ENCODE data around the gene CCDC66.
"Not testable (repeated sequence)": the region's sequence is repeated elsewhere in the genome, so short reads cannot be mapped to it uniquely, and the experiment has no call there.

Gene CCDC66

DNA sequence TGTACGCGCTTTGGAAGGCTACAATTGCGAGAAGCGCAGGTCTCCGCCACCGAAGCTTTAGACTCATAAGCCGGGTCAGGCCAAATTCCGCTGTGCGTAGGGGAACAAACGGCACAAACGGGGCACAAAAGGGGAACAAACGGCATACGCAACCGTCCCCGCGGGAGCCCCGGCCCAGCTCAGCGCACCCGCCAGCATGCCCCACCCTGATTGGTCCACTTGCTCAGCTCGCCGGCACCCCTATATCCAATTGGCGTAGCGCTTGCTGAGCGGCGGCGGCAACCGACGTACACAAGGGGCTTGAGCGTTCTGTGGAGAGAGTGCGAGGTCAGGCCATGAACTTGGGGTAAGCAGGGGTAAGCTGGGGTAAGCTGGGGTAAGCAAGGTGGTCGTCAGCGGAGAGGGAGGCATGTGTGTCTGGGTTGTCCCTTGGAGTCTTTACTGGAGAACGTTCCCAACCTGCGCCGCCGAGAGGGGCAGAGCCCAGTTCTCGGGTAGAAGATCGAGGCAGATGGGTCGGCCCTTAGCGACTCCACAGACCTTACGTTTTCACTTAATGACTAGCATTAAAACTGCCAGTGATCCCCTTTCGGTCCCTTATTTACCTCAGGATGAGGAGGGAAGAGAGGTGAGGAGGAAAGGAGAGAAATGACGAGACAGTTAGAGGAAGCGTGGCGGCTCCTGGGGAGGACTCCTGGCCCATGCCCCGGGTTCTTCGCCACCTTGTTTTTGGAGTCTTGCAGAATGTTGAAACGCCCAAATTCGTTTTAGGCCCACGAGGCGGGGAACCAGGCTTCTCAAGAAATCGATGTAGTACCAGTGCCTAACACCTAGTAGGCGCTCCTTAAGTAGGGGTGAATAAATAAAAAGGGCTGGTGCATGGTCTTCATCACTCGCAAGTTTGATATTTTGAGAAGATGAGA, at the start of gene CCDC66:
CCDC66 (plus strand) TSS at position 268 of the 923 bp plus-strand sequence; CDS start at position 336, 68 bp downstream.
- DNase-seq (ENCODE audit: low spot score): peak; percentile 92

GRCh38 chr3:56519641-56520040, 37.3 kb upstream of the CCDC66 start:
- no peak for DNase-seq (ENCODE audit: low spot score)

GRCh38 chr3:56522374-56522773, 34.6 kb upstream of the CCDC66 start:
- no peak for DNase-seq (ENCODE audit: low spot score)

- no peak for DNase-seq (ENCODE audit: low spot score)
These were observed 31.7 kb upstream of the CCDC66 start for GRCh38 chr3:56525291-56525690.

DNA sequence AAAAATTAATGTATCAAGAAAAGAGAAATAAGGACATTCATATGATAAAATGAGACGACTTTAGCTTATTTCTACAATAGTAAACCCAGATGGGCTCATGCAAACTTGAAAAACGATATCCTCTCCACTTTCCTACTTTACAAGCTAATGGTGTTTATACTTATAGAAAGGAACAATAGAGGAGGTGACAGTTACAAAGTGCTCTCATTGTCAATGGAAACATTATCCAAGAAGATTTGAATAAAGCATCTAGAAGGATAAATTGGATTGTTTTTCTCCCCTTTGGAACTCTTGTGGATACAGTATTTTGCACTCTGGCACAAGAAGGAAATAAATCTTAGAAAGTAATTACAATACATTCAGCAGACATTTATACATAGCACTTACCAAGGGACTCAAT, 20.2 kb upstream of the CCDC66 start:
- DNase-seq (ENCODE audit: low spot score): no peak

DNA sequence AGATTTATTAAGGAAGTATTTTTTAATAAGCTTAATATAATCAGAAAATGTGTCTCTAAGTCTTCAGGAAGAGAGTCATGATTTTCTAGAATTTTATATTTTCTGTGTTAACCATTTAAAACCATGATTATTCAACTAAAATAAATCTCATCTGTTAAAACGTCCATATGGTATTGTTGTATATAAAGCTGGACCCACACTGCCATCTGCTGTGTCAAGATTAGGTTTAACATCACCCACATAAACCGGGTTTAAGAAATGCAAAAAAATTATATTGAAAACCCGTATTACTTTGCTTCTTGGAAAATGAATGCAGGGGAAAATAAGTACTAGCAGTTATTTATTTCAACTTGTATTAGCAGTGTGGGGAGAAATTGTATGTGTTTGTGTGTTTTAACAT, 9.5 kb upstream of the CCDC66 start:
- no peak for DNase-seq (ENCODE audit: low spot score)

GRCh38 chr3:56557831-56558170, 826 bp downstream of the CCDC66 start:
- DNase-seq (ENCODE audit: low spot score): no peak

DNA sequence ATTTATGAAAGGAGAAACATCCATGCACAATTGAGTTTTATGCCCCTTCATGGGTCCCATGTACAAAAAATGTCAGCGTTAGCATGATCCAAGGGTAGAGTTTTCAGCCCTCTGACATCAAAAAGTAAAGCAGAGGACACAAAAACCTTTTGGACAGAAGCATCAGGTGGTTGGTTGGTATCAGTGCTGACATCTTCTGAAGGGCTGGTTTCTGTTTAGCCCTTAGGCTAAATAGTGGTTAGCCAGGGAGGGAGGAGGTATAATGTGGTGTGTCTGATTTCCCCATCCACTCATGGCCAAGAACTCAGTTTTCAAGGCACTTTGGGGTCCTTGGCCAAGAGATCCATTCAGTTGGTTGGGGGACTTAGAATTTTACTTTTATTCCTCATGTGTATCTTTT, 16.5 kb downstream of the CCDC66 start:
- no peak for DNase-seq (ENCODE audit: low spot score)

DNA sequence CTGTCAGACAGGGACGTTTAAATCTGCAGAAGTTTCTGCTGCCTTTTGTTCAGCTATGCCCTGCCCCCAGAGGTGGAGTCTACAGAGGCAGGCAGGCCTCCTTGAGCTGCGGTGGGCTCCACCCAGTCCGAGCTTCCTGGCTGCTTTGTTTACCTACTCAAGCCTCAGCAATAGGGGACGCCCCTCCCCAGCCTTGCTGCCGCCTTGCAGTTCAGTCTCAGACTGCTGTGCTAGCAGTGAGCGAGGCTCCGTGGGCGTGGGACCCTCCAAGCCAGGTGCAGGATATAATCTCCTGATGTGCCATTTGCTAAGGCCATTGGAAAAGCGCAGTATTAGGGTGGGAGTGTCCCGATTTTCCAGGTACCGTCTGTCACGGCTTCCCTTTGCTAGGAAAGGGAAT, 25.0 kb downstream of the CCDC66 start:
- not testable (repeated sequence) for DNase-seq (ENCODE audit: low spot score)

DNA sequence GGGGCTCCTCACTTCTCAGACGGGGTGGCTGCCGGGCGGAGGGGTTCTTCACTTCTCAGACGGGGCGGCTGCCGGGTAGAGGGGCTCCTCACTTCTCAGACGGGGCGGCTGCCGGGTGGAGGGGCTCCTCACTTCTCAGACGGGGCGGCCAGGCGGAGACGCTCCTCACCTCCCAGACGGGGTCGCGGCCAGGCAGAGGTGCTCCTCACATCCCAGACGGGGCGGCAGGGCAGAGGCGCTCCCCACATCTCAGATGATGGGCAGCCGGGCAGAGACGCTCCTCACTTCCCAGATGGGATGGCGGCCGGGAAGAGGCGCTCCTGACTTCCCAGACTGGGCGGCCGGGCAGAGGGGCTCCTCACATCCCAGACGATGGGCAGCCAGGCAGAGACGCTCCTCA, 27.3 kb downstream of the CCDC66 start:
- not testable (repeated sequence) for DNase-seq (ENCODE audit: low spot score)

DNA sequence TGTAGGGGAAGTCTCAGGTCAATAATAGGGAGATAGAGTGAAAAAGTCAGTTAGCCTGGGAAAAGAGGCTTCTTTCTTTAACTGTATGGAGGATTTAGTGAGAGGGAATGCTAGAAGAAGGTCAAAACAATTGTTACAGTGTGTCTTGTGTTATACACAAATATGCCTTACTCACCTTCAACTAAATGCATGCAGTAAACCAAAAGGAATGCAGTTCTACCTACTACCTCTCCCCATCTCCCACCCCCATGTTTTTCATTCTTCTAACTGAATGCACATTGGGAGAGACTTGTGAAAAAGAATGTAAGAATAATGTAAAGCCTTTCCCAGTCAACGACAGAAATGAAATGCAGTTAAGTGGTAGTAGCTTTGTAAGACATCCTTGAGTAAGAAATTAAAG, 33.8 kb downstream of the CCDC66 start:
- no peak for DNase-seq (ENCODE audit: low spot score)

DNA sequence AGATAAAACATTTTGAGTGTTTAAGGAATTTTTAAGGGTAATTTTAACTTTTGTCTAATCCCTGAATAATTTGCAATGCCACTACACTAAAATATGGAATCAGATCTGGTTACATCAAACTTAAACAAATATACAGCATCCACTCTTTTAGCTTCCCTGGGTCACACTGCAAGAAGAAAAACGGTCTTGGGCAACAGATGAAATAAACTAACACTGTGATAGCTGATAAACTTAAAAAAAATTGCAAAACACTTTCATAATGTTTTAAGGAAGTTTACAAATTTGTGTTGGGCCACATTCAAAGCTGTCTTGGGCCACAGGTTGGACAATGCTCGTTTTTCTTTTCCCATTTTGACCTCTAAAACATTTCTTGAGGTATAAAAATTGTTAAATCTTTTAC, 34.3 kb downstream of the CCDC66 start:
- DNase-seq (ENCODE audit: low spot score): no peak

- DNase-seq (ENCODE audit: low spot score): no peak
These were observed 36.6 kb downstream of the CCDC66 start for GRCh38 chr3:56593455-56594158.

- no peak for DNase-seq (ENCODE audit: low spot score)
These were observed 39.2 kb downstream of the CCDC66 start for GRCh38 chr3:56595975-56596840.

DNA sequence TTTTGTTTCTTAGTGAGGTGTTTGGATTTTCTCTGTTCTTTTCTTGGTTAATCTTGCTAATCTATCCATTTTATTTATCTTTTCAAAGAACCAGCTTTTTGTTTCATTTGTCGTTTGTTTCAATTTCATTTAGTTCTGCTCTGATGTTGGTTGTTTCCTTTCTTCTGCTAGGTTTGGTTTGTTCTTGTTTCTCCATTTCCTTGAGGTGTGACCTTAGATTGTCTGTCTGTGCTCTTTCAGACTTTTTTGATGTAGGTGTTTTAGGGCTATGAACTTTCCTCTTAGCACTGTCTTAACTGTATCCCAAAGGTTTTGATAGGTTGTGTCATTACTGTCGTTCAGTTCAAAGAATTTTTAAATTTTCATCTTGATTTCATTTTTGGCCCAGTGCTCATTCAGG, 51.5 kb downstream of the CCDC66 start:
- DNase-seq (ENCODE audit: low spot score): not testable (repeated sequence)

GRCh38 chr3:56610669-56611335, 53.8 kb downstream of the CCDC66 start:
- no peak for DNase-seq (ENCODE audit: low spot score)

DNA sequence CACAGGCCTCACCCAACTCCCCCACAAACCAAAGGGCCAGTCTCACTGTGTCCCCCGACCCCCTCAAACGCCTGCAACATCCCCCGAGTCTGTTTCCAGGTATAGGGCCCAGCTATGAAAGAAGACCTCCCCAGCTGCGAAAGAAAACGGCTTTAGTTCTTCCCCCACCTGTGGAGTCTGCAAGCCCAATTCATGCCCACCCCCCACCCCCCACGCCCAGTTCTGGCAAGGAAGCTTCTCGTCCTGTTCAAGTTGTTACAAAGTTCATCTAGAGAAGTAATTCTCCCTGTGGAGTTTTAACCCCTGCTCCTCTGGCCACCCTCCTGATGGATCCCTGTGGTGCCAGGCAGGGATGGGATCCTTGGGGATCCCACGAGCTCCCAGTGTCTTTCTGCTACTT, 54.4 kb downstream of the CCDC66 start:
- no peak for DNase-seq (ENCODE audit: low spot score)

DNA sequence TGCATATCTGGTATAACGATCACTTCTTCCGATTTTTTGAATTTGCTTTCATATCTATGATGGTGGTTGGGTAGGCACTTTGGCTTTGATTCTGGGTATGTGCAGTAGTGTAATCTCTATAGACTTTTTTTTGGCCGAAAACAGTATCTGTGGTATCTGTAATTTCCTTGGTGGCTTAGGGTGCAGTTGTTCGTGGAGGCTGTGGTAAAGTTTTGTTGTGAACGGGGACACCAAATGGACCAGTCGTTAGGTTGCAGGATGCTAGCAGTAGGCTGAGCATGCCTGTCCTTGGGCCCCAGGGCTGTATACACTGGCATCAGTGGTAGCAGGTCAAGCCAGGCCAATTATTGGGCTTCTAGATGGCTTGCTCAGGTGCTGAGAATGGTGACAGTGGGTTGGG, 55.2 kb downstream of the CCDC66 start:
- no peak for DNase-seq (ENCODE audit: low spot score)

DNA sequence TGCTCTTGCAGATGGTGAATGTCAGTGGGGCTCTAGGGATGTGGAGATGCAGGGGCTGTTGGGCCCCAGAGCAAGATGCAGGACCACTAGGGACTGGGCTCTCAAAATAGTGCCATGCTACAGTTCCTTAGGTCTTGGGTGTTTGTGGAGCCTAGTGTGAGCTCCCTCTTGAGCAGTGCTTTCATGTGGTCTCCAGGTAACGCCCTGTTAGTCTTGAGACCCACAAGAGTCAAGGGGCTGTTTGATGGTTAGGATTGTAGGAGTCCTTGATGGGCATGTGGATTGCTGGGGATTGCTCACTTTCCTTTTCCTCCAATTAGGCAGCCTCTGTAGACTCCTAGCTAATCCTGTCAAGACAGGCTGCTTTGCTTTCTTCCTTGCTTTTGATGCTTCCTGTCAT, 56.0 kb downstream of the CCDC66 start:
- DNase-seq (ENCODE audit: low spot score): no peak

DNA sequence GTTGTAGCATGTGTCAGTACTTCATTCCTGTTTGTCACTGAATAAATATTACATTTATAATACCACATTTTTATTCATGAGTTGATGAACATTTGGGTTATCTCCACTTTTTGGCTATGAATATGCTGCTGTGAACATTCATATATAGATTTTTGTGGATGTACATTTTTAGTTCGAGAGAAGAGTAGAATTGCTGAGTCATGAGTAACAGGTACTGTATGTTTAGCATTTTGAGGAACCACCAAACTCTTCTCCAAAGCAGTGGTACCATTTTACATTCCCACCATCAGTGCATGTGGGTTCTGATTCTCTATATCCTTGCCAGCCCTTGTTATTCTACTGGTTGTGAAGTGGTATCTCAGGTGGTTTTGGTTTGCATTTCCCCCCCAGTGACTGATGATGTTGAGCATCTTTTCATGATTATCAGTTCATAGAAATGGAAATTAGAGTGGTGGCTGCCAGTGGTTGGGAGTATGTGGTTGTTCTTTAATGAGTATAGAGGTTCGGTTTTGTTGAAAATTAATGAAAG, 59.6 kb downstream of the CCDC66 start:
- no peak for DNase-seq (ENCODE audit: low spot score)

- DNase-seq (ENCODE audit: low spot score): no peak
These were observed 63.4 kb downstream of the CCDC66 start for GRCh38 chr3:56620371-56620770.

GRCh38 chr3:56621681-56622080, 64.7 kb downstream of the CCDC66 start:
- DNase-seq (ENCODE audit: low spot score): no peak
